ENCODE results near the gene GLB1L2. TPM values are rescaled to one million over a fixed set of nuclear protein-coding genes. Genes with fewer than 3 reads are reported as not detected.

GLB1L2 gene
- total and polyA plus RNA-seq, 2 of the 13 experiments (the other 11 are each of a cell fraction or from before 2014, with no cell fraction given): 0.59 to 0.69 TPM

GRCh38 chr11:134360050-134360835 lies 28.5 kb downstream of the GLB1L2 start (continued):
- TF ChIP-seq, protein P1, sequence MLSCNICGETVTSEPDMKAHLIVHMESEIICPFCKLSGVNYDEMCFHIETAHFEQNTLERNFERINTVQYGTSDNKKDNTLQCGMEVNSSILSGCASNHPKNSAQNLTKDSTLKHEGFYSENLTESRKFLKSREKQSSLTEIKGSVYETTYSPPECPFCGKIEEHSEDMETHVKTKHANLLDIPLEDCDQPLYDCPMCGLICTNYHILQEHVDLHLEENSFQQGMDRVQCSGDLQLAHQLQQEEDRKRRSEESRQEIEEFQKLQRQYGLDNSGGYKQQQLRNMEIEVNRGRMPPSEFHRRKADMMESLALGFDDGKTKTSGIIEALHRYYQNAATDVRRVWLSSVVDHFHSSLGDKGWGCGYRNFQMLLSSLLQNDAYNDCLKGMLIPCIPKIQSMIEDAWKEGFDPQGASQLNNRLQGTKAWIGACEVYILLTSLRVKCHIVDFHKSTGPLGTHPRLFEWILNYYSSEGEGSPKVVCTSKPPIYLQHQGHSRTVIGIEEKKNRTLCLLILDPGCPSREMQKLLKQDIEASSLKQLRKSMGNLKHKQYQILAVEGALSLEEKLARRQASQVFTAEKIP (CRISPR knock-in tag; IDR thresholded peaks at IDR 0.05; ENCODE audit: borderline replicate concordance): no peak
- TF ChIP-seq NPAS2 (CRISPR knock-in tag; IDR thresholded peaks at IDR 0.05; ENCODE audit: borderline replicate concordance): no peak
- TF ChIP-seq TEF (CRISPR knock-in tag; IDR thresholded peaks at IDR 0.05): no peak
- no peak for TF ChIP-seq ZNF737 (CRISPR knock-in tag; IDR thresholded peaks at IDR 0.05; ENCODE audit: borderline replicate concordance)
- no peak for TF ChIP-seq ZC3H4 (CRISPR knock-in tag; IDR thresholded peaks at IDR 0.05; ENCODE audit: borderline replicate concordance)
- TF ChIP-seq ZSCAN31 (CRISPR knock-in tag; IDR thresholded peaks at IDR 0.05; ENCODE audit: low read depth): no peak
- 0 out of 2 replicates have a peak, but pooled peaks have one; percentile 31 for TF ChIP-seq UBTF (CRISPR knock-in tag; IDR thresholded peaks at IDR 0.05)
- TF ChIP-seq MAZ (IDR thresholded peaks at IDR 0.05; ENCODE audit: borderline replicate concordance, low read depth, low read length): no peak
- TF ChIP-seq MAZ (CRISPR knock-in tag; IDR thresholded peaks at IDR 0.05; ENCODE audit: low read depth): 0 out of 2 replicates have a peak, but pooled peaks have one; percentile 26
- TF ChIP-seq RBAK (CRISPR knock-in tag; IDR thresholded peaks at IDR 0.05): no peak
- TF ChIP-seq SAP130 (CRISPR knock-in tag; IDR thresholded peaks at IDR 0.05; ENCODE audit: low read depth): 0 out of 2 replicates have a peak, but pooled peaks have one; percentile 21
- TF ChIP-seq PREB (CRISPR knock-in tag; IDR thresholded peaks at IDR 0.05): no peak
- 0 out of 2 replicates have a peak, but pooled peaks have one; percentile 28 for TF ChIP-seq ZKSCAN8 (CRISPR knock-in tag; IDR thresholded peaks at IDR 0.05; ENCODE audit: borderline replicate concordance)
- TF ChIP-seq, protein P2, sequence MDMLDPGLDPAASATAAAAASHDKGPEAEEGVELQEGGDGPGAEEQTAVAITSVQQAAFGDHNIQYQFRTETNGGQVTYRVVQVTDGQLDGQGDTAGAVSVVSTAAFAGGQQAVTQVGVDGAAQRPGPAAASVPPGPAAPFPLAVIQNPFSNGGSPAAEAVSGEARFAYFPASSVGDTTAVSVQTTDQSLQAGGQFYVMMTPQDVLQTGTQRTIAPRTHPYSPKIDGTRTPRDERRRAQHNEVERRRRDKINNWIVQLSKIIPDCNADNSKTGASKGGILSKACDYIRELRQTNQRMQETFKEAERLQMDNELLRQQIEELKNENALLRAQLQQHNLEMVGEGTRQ (IDR thresholded peaks at IDR 0.05; ENCODE audit: low read depth, low read length): no peak
- TF ChIP-seq, protein P2 (CRISPR knock-in tag; IDR thresholded peaks at IDR 0.05; ENCODE audit: borderline replicate concordance): no peak
- TF ChIP-seq ZNF33A (CRISPR knock-in tag; IDR thresholded peaks at IDR 0.05; ENCODE audit: borderline replicate concordance): no peak
- peak; percentile 55; the same call in 1 of the 2 replicates for TF ChIP-seq ZNF350 (CRISPR knock-in tag; IDR thresholded peaks at IDR 0.05; ENCODE audit: borderline replicate concordance, low read depth)
- TF ChIP-seq CERS6 (CRISPR knock-in tag; IDR thresholded peaks at IDR 0.05): no peak
- peak; percentile 68; the same call in 1 of the 2 replicates for TF ChIP-seq HOXA5 (CRISPR knock-in tag; IDR thresholded peaks at IDR 0.05)
